Stimulated activated CD8-positive, alpha-beta memory T cell treated with anti-CD3 and anti-CD28 coated beads, Interleukin-15, amount 100 ng/mL, for 4 hours (primary cell): Measurements from ENCODE around the gene ANKRD2.
"Not testable (repeated sequence)": the region's sequence is repeated elsewhere in the genome, so short reads cannot be mapped to it uniquely, and the experiment has no call there.

Experiments
- DNase-seq, 2 donors: peaks; one replicate each; pipeline ENCODE4 v3.0.0-alpha.2; 2020; ENCODE audit warnings: low read depth in 2 of 2

The ANKRD2 gene

DNA sequence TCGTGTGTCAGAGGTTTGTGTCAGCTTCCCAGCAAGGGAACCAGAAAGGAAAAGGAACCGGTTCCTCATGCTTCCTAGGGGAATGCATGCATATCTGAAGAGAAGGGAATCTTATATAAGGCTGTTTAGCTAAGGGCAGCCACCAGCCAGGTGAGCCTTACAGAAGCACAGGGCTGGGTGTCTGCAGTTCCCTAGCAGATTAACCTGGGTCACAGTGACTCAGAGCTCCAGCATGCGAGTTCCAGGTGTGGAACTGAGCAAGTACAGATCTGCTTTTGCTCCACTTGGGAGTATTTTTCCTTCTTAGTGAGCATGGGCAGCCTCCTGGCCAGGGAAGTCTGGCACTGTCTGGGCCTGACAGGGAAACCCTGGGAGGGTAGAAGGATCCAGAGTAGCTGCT, 957 bp upstream of the ANKRD2 start:
- no peak for DNase-seq

DNA sequence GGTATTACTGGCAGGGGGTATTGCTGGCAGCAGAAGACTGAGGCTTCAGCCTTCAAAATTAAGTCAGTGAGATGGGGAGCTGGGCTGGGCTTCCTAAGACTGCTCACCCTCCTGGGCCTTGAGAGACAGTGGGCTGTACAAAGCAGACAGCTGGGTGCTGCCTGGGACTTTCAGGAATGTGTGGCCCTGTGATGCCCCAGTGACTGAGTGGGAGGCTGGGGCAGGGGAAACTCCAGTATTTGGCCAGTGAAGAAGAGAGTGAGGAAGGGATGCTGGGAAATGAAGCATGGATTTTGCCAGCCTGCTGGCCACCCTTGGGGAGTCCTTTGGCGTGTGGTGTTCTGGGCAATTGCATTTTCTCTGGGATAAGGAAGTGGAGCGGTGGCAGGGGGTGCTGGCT, 442 bp downstream of the ANKRD2 start:
- DNase-seq = no peak

DNA sequence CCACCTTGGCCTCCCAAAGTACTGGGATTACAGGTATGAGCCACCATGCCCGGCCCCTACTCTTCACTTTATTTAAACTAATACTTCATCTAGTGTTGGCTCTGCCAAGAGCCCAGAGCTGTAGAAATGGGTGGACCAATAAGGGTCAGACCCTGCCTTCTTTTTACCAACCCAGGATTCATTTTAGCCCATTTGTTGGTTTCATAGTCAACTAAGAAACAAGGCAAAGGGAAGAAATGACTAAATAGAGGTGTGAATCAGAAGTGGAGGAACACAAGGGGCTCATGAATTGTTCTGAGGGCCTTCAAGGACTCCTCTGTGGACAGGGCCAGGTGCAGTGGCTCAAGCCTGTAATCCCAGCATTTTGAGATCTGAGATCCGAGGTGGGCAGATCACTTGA, 1.1 kb downstream of the ANKRD2 start:
- no peak for DNase-seq

DNA sequence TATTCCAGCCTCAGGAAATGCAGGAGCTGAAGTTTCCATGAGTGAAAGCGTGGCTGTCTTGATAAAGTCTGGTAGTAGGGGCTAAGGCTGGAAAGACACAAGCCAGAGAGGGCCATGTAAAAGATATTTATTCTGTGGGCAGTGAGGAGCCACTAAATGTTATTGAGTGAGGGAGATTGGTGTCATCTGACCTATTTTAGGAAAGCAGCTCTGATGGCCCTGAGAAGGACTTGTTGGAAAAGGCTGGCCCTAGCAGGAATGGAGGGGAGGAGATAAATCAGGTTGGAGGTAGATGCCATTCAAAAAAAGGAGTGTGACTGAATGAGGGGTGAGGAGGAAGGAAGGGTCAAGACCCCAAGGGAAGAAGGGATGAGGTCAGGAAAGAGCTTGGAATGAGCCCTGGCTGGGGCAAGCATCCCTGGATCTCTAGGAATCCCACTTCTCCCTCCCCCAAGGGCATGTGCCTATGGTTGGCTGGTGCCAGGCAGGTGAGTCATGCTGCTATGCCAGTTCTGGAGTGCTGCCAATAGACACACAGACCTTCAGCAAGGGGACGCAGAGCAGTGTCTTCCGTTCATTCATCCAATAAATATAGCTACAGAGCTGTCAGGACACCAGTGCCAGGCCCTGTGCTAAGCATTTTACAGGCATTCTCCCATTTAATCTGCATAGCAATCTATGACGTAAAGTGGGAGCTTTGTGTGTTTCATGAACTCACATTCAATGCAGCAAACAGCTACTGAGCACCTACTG, 2.0 kb downstream of the ANKRD2 start:
- no peak for DNase-seq

DNA sequence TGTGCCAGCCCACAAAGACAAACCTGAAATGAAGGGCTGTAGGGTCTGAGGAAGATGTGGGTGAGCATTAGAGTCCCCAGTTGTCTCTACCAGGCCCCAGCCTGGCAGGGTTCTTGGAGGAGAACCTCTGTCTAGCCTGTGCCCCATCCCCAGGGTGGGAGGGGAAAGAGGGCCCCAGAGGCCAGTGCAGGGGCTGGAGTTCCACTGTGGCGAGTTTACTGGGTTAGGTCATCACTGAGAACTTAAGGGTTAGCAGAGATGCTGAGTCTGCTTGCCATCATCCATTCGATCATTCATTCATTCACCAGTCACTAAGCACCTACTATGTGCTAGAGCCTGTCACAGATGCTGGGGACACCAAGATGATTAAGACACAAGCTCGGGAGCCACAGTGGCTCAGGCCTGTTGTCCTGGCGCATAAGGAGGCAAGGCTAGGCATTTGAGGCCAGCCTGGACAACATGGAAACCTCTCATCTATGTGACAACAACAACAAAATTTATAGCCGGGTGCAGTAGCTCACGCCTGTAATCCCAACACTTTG, 2.6 kb downstream of the ANKRD2 start:
- DNase-seq = no peak

DNA sequence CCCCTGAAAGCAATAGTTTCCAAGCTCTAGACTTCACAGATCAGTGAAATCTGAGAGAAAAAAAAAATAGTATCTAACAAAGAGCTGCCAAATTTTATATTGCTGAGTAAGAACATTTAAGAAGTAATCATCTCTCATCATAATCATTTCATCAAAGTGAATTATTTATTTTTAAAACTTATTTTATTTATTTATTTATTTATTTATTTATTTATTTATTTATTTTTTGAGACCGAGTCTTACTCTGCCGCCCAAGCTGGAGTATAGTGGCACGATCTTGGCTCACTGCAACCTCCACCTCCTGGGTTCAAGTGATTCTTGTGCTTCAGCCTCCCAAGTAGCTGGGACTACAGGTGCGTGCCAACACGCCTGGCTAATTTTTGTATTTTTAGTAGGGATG, 3.9 kb downstream of the ANKRD2 start:
- DNase-seq = not testable (repeated sequence)

DNA sequence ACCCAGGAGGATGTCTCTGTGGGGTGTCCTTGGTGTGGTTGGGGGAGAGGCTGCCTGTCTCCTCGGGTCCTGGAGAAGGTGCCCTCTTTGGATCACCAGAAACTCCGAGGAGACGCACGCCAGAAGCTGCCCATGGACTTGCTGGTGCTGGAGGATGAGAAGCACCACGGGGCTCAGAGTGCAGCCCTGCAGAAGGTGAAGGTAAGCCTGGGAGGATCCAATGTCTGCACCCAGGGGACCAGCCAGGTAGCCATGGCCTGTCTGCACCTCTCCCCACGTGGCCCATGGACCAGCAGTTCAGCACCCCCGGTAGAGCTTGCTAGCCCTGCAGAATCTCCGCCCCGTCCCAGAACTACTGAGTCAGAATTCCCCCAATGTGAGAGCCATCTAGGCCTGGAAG, 5.1 kb downstream of the ANKRD2 start:
- no peak for DNase-seq

DNA sequence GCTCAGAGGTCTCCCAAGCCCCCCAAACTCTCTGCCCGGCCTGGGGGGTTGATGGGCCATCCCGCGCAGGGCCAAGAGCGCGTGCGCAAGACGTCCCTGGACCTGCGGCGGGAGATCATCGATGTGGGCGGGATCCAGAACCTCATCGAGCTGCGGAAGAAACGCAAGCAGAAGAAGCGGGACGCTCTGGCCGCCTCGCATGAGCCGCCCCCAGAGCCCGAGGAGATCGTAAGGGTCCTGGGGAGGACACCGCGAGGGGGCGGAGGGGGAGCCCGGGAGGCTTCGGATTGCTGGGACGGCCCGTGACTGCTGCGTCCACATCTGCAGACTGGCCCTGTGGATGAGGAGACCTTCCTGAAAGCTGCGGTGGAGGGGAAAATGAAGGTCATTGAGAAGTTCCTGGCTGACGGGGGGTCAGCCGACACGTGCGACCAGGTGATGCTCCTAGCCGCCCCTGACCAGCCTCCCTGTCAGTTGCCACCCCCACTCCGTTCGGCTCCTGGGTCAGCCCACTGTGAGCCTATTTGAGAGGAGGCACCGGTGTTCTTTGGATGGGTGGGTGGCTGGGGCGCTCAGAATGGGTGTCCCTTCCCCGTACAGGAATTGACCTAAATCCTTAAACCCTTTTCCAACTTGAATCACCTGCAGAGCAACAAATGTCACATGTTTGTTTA, 5.7 kb downstream of the ANKRD2 start:
- no peak for DNase-seq

DNA sequence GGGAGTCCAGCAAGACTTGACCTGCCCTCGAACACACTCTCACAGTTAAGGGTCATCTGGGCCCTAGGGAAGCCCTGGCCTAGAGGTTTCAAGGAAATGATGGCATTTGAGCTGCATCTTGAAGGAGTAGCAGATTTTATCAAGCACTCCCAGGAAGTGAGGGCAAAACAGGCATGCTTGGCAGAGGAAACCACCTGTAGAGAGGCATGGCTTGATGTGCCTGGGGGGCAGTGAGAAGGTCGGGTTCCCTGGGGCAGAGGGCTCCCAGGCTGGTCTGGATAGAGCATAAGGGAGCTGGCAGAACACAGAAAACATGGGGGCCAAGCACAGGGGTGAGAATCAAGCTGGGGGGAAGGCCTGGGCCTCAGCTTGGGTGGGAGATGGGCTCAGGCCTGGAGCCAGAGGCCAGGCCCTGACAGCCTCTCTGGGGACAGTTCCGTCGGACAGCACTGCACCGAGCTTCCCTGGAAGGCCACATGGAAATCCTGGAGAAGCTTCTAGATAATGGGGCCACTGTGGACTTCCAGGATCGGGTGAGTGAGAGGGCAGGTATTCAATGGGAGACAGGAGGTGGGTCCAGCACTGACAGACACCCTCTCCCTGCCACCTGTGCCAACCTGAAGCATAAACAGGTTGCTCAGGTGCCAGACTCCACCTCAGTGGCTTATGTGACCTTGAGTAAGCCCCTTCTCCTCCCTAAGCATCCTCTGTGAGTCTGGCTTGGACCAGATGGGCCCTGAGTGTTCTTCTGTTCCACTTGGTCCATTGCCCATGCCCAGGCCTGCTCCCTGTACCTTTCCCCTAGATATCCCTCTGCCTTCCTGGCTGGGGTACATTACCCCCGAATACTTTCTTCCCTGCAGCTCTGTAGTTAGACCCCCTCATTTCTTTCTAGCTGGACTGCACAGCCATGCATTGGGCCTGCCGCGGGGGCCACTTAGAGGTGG, 8.1 kb downstream of the ANKRD2 start:
- no peak for DNase-seq

DNA sequence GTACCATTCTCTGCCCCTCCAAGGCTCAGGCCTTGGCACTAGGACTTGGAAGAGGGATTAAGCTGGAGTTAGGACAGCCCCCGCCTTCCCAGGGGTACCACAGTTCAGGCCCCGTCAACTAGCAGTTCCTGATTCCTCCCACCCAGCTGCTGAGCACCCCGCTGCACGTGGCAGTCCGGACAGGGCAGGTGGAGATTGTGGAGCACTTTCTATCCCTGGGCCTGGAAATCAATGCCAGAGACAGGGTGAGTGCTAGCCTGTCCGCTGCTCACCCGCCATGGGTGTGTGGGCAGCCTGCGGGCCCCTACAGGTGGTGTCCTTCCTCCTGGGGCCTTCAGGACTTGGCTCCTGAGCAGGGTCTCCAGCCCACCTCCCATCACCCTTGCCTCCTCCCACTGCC, 9.6 kb downstream of the ANKRD2 start:
- DNase-seq = no peak

DNA sequence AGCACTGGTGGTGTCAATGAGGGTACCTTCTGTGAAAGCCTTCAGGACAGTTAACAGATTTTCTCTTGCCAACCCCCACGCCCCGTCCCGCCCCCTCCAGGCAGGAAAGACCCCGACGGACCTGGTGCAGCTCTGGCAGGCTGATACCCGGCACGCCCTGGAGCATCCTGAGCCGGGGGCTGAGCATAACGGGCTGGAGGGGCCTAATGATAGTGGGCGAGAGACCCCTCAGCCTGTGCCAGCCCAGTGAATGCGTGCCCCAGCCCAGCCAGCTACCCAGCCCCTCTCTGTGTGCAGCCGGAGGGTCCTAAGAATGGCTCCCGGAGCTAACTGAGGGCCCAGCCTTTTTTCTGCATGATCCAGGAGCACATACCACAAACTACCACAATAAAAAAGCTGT, 10.9 kb downstream of the ANKRD2 start:
- DNase-seq = no peak

DNA sequence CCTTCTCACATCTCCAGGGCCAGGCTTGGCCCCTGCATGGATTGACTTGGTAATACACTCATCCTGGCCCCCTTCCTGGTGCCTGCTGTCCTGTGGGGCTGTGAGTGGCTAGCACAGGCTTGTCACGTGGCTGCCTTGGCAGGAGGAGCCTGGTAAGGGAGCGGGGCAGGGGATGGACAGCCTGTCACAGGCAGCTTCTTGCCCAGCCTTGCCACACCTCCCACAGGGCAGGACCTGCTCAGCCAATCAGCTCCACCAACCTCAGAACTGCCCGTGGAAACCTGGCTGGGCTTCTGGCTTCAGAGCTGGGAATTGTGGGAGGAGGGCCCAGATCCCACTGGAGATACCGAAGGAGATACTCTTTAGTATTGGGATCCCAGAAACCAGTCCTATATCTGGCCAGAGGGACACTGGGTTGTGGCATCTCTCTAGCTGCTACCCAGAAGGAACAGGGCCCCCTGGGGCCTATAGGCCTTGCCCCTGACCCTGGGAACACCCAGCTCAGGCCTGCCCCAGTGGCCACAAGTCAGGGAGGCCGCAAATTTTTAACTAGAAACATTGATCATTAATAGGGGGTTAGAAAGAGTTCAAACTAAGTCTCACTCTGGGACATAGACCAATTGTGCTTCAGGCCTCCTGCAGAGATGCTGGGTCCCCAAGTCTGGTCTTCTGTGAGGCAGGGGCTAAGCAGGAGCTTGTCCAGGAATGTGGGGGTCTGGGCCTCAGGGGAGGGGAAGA, 11.7 kb downstream of the ANKRD2 start, which contains the start of gene HOGA1:
Gene HOGA1, plus strand, starts transcription at position 330 of the 738 bp plus-strand sequence. Its CDS starts 315 bp downstream, at position 645.
- no peak for DNase-seq

DNA sequence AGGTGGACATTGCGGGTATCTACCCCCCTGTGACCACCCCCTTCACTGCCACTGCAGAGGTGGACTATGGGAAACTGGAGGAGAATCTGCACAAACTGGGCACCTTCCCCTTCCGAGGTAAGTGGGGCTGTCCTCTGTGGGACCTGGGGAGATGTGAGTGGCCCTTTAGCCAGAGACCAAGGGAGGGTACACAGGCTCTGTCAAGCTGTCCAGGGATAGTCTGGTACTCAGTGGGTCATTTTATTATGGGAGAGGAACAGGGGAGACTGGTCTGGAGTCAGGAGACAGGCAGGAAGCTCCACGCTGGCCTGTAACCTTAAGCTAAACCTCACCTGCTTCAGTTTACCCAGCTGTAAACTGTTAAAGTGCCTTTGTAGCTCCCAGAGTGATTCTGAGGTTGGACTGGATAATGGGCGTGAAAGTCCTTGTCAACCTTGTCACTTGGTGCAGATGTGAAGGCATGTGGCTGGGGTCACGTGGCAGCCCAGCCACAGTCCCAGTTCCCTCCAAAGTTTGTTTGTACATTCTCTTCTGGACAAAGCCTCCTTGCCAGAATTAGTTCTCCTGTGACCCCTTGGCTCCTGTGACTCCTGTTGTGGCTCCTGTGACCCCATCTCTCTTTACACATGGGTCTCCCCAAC, 12.3 kb downstream of the ANKRD2 start:
- DNase-seq = no peak

DNA sequence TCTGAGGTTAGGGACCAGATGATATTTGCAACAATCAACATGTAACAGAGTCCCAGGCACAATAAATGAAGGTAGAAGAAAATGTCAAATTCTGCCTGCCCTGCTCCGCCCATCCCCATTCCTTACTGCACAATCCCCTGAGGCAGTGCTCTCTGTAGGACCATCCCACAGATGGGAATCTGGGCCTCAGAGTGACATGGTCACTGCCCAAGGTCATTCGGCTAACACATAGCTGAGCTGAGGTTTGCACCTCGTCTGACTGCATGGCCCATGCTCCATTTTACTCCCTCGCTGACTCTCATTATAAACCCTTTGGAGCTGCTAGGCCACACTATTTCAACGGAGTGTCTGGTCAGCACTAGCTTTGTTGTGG, 12.8 kb downstream of the ANKRD2 start:
- no peak for DNase-seq

DNA sequence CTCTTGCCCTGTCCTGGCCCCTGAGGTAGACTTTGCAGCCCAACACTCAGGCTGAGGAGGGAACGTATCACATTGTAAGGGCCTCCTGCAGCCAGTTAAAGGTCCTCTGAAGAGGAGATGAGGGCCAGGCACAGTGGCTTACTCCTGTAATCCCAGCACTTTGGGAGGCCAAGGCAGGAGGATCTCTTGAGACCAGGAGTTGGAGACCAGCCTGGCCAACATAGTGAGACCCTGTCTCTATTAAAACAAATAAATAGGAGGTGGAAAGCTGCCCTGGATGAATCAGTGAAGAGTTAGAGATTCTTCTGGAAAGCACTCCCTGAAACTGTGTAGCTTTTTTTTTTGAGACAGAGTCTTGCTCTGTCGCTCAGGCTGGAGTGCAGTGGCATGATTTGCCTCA, 14.6 kb downstream of the ANKRD2 start:
- DNase-seq = no peak

DNA sequence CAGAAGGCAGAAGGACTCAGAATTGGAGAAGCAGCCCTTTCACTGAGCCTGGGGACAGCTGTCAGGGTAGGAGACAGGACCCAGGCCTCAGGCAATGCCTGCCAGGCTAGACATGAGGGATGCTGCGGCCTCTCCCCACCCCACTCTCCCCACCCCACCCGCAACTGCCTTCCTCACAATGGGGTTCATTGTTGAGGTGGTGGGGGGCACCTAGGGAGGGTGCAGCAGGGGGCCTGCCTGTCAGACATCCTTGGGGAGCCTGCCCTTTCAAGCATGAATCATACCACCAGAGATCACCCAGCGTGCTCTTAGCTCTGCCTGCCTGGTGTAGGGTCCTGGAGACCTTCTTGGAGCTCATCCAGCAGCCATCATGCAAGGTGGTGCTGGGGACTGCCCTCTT, 16.9 kb downstream of the ANKRD2 start, which contains the start of gene C10orf62:
Gene C10orf62, plus strand, starts transcription at position 243 of the 400 bp plus-strand sequence. CDS start 177 bp downstream, outside the sequence.
- no peak for DNase-seq

DNA sequence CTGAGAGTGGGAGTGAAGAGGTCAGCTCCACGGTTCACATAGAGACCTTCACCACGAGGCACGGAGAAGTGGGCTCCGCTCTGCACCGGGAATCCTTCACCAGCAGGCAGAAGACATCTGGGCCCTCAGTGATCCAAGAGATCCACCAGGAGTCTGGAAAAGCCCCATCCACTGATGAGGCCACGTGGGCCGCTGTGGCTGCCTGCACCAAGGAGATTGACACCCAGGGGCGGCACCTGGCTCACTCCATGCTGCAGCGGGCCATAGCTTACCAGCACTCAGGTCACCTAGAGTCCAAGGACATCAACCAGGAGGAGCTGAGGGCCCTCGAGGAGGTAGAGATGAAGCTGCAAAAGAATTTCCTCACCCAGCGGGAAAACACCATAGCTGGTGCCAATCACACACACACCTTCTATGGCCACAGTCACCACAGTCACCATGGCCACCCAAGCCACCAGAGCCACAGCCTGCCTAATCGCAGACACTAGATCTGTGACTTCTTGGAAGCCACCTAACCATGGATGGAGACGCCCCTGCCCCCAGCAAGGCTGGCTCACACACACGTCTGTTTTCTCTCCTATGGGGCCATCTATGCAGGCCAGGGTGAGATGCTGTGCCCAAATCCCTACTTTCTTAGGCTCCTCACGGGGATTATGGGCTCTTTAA, 17.6 kb downstream of the ANKRD2 start:
- no peak for DNase-seq

DNA sequence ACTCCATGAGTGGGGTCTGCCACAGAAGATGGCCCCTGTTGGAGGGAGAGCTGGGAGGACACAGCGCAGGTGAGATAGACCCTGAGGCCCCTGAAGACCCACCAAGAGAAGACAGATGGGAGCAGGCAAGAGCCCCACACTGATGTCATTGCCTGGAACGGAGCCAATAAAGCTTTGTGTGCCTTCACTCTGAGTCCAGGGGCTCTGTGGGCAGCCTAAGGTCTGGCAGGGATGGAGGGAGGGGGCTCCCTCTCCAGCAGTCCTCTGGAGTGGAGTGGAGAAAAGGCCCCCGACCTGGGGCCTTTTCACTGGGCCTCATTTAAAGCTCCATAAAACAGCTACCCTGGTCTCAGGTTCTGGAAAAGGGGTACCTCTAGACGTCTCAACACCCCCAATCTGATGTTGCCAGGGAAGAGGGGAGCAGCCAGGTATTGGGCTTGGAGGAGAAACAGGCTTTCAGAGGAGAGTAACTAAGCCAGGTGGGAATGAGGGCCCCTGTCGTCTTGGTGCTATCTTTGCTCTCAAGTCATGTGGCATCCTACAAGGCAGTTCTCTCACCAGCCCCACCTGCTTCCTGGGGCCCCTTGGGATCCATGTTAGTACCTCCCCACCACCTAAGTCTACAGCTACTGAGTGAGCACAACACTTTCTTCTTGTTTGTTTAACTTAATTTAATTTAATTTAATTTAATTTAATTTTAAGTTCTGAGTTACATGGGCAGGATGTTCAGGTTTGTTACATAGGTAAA, 18.3 kb downstream of the ANKRD2 start:
- DNase-seq = no peak

DNA sequence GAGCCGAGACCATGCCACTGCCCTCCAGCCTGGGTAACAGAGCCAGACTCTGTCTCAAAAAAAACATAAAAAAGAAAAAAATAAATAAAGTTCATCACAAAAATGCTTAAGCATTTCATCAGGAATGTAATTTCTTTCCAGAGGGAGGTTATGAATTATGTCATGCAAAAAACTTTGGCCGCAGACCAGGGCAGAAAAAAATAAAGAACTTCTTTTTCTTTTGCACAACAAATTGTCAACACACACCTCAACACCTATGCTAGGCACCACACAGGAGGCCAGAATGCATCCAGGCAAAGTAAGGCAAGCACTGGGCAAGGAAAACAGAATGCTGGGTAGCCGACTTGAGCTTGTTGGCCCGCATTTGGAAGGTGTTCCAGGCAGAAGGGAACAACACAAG, 20.8 kb downstream of the ANKRD2 start:
- no peak for DNase-seq
